Lower leg skin (tissue), 4 donors: ENCODE results near the gene NUMB. TPM values are rescaled to one million over a fixed set of nuclear protein-coding genes. Genes with fewer than 3 reads are reported as not detected.

Experiments
- DNase-seq, 2 donors: peaks; one replicate each; pipeline ENCODE4 v3.0.0-alpha.2; 2019; ENCODE audit warnings: low spot score in 2 of 2
- H3K4me3 ChIP-seq: fragments of 200-600 bp; sonication (generic); 2 replicates; pipeline ENCODE4 v1.5.1; 2017; ENCODE audit warnings: mild to moderate bottlenecking, low read depth; ENCODE audit not compliant: poor library complexity, severe bottlenecking
- CTCF ChIP-seq, 3 donors: fragments of 450-650 bp; IDR thresholded peaks; one replicate each; pipeline ENCODE4 v1.5.1; 2016; ENCODE audit warnings: antibody characterized with exemption in 3 of 3, mild to moderate bottlenecking in 3 of 3, moderate library complexity in 2 of 3
- POLR2A ChIP-seq, 2 donors: fragments of 450-650 bp; IDR thresholded peaks; one replicate each; pipeline ENCODE4 v1.6.1; 2016 to 2017; ENCODE audit warnings: antibody characterized with exemption in 2 of 2, mild to moderate bottlenecking in 1 of 2, moderate library complexity in 1 of 2
- WGBS, 2 donors: methylation state at CpG; one replicate each; pipeline ENCODE4 v1.1.5; 2018; 5-methylcytosine and 5-hydroxymethylcytosine counted together
- intact Hi-C: fragments of 100-400 bp; cut with DNase I; formaldehyde crosslinking; loops from one replicate; pipeline ENCODE4 v1.15.0; 2023; ENCODE audit warnings: low total_unique reads
- total RNA-seq, 4 donors: library from RNA; depleted of rRNA; stranded (reverse); fragments of >200 nt; gene quantifications; one replicate each; pipeline ENCODE4 v1.1.0, GENCODE V29; 2016

Gene NUMB
- total RNA-seq, 4 donors from 2014 or later, result 30.3 to 69.0 (median 43.2) TPM

- TF ChIP-seq POLR2A (IDR thresholded peaks at IDR 0.05) (no peak), CTCF (IDR thresholded peaks at IDR 0.05) (no peak)
- DNase-seq, result no peak
- no peak overlapping the region for H3K4me3 ChIP-seq
- intact Hi-C loops, result no loop called here
- 97 to 98% methylated on average over 11 of the region's 11 CpGs for WGBS, 2 donors
Observed at GRCh38 chr14:73443758-73444157, 14.6 kb downstream of the NUMB start.

GRCh38 chr14:73441286-73441685 lies 17.1 kb downstream of the NUMB start:
- intact Hi-C loops, result no loop called here
- DNase-seq, result no peak
- no peak overlapping the region for H3K4me3 ChIP-seq
- TF ChIP-seq POLR2A (IDR thresholded peaks at IDR 0.05) (no peak), CTCF (IDR thresholded peaks at IDR 0.05) (no peak)
- WGBS, 2 donors, result 81 to 95% methylated on average over 7 of the region's 7 CpGs

- intact Hi-C loops, result no loop called here
- no peak for DNase-seq
- H3K4me3 ChIP-seq, result no peak overlapping the region
- 68 to 79% methylated on average over 2 of the region's 2 CpGs for WGBS, 2 donors
- TF ChIP-seq CTCF (IDR thresholded peaks at IDR 0.05) (no peak), POLR2A (IDR thresholded peaks at IDR 0.05) (no peak)
Observed at GRCh38 chr14:73438993-73439392, 19.4 kb downstream of the NUMB start.

- intact Hi-C loops, result no loop called here
- DNase-seq, result no peak
- WGBS, 2 donors, result 98 to 100% methylated on average over 2 of the region's 2 CpGs
- TF ChIP-seq POLR2A (IDR thresholded peaks at IDR 0.05) (no peak), CTCF (IDR thresholded peaks at IDR 0.05) (no peak)
- H3K4me3 ChIP-seq, result no peak overlapping the region
Observed at GRCh38 chr14:73437206-73437605, 21.1 kb downstream of the NUMB start.

GRCh38 chr14:73432124-73432523 lies 26.2 kb downstream of the NUMB start:
- no peak for DNase-seq
- TF ChIP-seq POLR2A (IDR thresholded peaks at IDR 0.05) (no peak), CTCF (IDR thresholded peaks at IDR 0.05) (no peak)
- WGBS, 2 donors, result 94 to 95% methylated on average over 3 of the region's 3 CpGs
- H3K4me3 ChIP-seq, result no peak overlapping the region
- intact Hi-C loops, result no loop called here

- no peak overlapping the region for H3K4me3 ChIP-seq
- WGBS, 2 donors, result 52 to 71% methylated on average over 5 of the region's 5 CpGs
- no peak for TF ChIP-seq CTCF (IDR thresholded peaks at IDR 0.05)
- no peak for TF ChIP-seq POLR2A (IDR thresholded peaks at IDR 0.05)
- no peak for DNase-seq
- intact Hi-C loops, result no loop called here
Observed at GRCh38 chr14:73428353-73428824, 30.0 kb downstream of the NUMB start.
